ENCODE measurements around the gene ISG20.
"Not testable (repeated sequence)": the region's sequence is repeated elsewhere in the genome, so short reads cannot be mapped to it uniquely, and the experiment has no call there.

Gene ISG20

GRCh38 chr15:88637436-88637835 is 1.4 kb upstream of the ISG20 start:
- DNase-seq: no peak

GRCh38 chr15:88637841-88638625 is 783 bp upstream of the ISG20 start:
- DNase-seq: no peak

- no peak for DNase-seq
Observed at GRCh38 chr15:88641959-88642452, 3.2 kb downstream of the ISG20 start.

- not testable (repeated sequence) for DNase-seq
Observed at GRCh38 chr15:88642514-88642913, 3.7 kb downstream of the ISG20 start.

- DNase-seq: no peak
Observed at GRCh38 chr15:88644741-88645140, 5.9 kb downstream of the ISG20 start.

- no peak for DNase-seq
Observed at GRCh38 chr15:88645171-88646087, 6.6 kb downstream of the ISG20 start.

- DNase-seq: no peak
Observed at GRCh38 chr15:88646088-88646405, 7.2 kb downstream of the ISG20 start.

GRCh38 chr15:88646951-88647350 is 8.1 kb downstream of the ISG20 start:
- no peak for DNase-seq

GRCh38 chr15:88647351-88648105 is 8.7 kb downstream of the ISG20 start:
- no peak for DNase-seq

DNA sequence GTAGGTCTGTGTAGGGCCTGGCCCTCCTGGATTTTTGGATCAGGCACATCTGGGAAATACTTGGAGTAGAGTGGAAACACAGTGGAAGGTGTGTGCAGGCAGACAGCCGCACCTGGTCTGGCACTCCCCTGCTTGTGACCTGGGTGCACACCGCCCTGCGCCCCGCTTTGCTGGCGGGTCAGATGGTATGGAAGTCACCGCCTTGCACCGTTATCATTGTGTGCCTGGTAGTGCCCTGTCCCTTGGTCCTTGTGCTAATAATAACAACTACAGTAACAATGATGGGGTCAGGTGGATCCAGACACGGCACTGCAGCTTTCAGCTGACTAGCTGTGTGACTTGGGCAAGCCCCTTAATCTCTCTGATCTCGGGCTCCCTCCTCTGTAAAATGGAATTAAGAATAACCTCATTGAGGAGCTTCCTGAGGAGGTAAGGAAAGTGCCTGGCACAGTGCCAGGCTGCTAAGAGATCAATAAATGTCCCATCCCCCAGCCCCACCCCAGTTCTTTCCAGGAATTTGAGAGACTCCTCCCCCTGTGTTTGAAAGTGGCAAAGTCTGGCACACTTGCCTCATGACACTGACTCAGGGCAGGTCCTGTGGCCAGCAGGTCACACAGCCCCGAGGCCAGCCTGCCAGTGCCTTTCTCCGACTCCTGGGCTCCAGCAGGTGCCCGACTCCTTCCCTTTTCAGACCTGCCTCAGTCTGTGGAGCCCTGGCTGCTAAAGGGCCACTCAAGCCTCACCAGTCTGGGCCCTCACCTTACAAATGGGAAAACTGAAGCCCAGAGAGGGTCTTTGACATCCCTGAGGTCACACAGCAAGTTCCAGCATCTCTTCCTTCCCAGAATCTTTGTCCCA is 9.8 kb downstream of the ISG20 start:
- no peak for DNase-seq

- no peak for DNase-seq
Observed at GRCh38 chr15:88649286-88649733, 10.5 kb downstream of the ISG20 start.

GRCh38 chr15:88649753-88650551 is 11.1 kb downstream of the ISG20 start:
- DNase-seq: no peak

- no peak for DNase-seq
Observed at GRCh38 chr15:88650556-88650955, 11.7 kb downstream of the ISG20 start.

DNA sequence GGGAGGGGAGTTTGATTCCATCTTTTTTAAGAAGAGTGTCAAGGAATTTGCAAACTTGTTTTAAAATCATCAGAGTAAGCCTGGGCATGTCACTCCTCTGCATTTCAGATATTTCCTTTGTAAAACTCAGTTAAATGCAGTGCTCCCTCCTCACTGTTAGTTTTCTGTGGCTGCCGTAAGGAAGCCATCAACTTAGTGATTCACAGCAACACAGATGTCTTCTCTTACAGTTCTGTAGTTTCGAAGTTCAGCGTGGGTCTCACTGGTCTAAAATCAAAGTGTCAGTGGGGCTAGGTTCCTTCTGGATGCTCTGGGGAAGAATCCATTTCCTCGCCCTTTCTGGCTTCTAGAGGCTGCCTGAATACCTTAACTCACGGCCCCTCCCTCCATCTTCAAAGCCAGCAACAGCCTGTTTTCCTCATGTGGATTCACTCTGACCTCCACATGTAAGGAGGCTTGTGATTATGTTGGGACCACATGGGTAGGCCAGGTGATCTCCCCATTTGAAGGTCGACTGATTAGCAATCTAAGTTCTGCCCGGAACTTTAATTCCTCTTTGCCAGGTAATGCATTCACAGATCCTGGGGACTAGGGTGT is 12.4 kb downstream of the ISG20 start:
- DNase-seq: no peak

- no peak for DNase-seq
Observed at GRCh38 chr15:88651971-88652370, 13.2 kb downstream of the ISG20 start.

GRCh38 chr15:88652456-88653199 is 13.8 kb downstream of the ISG20 start:
- no peak for DNase-seq

DNA sequence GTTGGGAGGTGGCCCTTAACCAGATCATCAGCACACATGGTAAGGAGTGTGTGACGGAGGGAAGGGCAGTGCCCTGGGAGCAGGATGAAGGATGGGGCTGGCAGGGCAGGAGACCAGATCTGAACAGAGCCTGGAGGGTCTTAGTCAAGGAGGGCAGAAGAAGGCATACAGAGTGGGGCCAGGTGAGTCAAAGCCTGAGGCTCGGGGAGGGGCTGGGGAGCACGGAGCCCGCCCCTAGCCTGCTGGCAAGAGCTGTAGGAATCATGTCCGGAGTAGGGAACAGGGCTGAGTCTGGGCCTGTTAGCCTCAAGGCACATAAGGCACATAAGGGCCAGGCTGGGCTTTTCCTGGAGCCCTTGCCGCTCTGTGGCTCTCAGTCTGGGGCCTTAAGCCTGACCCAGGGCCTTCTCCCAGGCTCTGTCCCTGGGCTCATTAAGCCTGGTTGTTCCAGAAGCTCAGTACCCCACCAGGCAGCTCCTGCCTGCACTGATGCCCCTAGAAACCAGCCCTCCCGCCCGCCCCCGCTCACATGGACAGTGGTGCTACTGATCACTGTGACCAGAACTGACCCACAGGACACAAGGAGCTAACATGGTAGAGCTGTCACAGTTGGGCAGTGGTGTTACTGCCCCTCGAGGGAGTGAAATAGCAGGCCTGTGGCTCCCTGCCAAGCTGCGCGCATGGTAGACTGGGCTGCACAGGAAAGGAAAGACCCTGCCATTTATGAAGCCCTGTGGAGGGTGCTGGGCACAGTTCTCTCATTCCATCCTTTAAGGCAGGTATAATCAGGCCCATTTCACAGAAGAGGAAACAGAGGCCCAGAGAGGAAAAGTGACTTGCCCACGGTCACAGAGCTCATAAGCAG is 14.6 kb downstream of the ISG20 start:
- DNase-seq: no peak

DNA sequence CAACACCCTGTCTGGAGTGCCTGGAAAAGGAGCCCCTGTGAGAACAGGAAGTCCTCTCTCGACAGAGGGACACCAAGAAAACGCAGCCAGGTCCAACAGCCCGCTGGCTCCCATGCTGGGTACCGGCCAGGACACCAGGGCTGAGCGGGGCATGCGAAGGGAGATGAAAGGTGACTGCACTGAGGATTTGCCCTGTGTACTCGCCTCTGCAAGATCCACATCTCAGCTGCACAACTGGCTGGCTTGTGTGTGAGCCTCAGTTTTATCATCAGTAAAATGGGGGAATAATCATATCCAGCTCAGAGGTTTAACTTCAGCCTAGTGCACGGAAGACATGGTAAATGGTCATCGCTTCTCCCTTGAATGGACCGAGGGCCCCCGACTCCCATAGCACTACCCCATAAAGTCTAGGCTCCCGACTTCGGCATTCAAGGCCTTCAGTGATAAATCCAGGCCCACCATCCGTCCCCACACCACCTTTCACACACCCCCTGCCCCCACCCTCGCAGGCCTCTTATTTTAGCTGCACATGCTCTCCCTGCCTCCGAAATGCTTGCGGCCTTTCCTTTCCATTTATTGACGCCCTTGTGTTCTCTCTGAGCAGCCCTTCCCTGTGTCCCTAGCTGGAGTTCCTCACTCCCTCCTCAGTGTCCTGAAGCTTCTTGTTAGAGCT is 15.8 kb downstream of the ISG20 start:
- DNase-seq: no peak

Data from NCI-H2171 (cell line).